GM21737 (cell line): Measurements from ENCODE around the gene CFAP157.

Experiments used
- ATAC-seq: cut with Tn5 transposase; IDR thresholded peaks from one replicate; pipeline ENCODE4 v1.9.1; 2021; ENCODE audit warnings: mild to moderate bottlenecking, moderate library complexity; ENCODE audit not compliant: unreplicated experiment

The CFAP157 gene

GRCh38 chr9:127692071-127692470, 14.7 kb upstream of the CFAP157 start:
- ATAC-seq: no peak

DNA sequence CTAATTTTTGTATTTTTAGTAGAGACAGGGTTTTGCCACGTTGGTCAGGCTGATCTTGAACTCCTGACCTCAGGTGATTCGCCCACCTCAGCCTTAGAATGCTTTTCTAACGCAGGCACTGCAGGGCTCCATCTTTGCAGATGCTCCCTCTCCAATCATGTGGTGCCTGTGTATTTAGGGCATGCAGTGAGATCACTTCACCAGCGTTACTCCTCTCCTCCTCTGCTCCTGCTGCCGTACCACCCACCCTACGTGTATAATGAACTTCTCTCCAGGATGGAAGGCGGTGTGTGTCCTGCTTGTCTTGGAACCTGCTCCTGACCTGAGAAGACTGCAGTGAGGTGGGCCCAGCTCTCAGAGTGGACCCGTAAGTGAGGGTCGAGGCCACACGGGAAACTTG, 13.6 kb upstream of the CFAP157 start:
- no peak for ATAC-seq

GRCh38 chr9:127693697-127694096, 13.1 kb upstream of the CFAP157 start:
- ATAC-seq: no peak

GRCh38 chr9:127694890-127695720, 11.7 kb upstream of the CFAP157 start:
- ATAC-seq: no peak

GRCh38 chr9:127697575-127697974, 9.2 kb upstream of the CFAP157 start:
- ATAC-seq: no peak

GRCh38 chr9:127698386-127698785, 8.4 kb upstream of the CFAP157 start:
- no peak for ATAC-seq

DNA sequence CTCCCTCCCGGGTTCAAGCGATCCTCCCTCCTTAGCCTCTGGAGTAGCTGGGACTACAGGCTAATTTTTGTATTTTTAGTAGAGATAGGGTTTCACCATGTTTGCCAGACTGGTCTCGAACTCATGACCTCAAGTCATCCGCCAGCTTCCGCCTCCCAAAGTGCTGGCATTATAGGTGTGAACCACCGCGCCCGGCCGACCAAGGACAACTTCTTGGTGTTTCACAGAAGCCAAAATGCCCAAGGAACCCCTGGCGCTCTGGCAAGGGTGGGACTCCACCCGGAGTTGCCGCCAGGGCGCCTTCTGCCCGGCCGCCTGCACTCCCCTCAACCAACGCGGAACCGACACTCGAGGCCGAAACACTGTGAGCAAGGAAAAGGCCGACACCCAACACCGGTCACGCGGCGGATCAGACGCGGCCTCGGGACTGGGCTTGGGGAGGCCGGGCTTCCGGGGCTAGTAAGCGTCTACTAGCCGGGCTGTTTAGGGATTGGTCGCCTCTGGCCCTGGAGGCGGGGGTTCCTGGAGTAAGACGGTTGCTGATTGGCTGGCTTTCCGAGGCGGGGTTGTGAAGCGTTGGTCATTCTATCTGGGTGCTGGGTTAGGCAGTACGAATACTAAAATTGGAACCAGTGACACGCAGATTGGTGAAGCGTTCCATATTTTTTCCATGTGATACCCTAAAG, 7.7 kb upstream of the CFAP157 start:
- peak; percentile 89 for ATAC-seq

DNA sequence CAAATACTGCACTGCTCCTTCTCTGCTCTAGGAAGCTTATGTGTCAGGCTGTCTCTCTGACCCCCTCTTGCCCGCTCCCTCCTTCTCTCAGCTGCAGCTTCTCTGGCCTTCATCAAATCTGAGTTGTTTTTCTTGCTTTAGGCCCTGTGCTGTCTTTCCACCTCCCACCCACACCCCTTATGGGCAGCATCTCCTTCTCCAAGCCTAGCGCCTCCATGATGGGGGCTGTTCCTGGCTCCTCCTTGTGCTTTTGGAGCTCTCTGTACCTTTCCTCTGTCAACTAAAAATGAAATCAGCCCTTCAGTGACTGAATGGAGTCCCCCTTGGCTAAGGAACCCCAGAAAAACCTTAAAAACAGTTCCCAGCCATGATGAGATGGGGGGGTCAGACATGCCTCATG, 6.6 kb upstream of the CFAP157 start:
- ATAC-seq: no peak

- no peak for ATAC-seq
Measured at GRCh38 chr9:127700594-127701255, 6.1 kb upstream of the CFAP157 start.

GRCh38 chr9:127703289-127703946, 3.4 kb upstream of the CFAP157 start:
- no peak for ATAC-seq

DNA sequence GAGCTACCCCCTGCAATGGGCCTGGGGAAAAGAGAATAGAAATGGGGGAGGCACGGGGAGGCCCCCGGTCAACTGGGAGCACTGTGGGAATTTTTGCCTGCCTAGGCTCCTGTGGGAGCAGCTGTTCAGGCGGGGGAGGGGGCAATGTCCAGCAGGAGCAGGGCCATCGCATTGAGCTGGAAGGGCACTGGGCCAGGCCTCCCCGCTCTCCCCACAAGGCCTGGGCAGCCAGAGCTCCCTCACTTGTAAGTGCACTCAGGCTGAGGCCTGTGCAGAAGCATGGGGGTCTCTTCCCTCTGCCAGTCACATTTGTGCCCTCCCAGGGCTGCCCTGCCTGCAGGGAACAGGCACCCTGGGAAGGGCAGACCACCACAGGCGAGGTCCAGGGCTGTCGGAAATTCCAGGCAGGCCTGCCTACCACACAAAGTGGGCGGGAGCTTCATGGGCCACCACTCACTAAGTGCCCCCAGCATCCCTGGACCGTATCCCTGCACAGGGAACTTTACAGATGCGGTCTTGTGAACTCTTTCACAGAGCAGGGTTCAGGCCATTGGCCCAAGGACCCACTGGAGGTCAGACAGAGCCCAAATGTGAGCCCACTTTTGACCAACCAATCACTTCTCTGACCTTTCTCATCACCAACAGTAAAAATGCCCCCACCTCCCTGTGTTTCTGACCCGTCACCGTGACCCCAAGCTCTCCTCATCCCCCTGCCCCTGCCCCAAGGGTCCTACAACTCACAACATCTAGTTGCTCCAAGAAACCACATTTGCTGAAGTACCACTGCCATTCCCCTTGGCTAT, 1.0 kb upstream of the CFAP157 start:
- no peak for ATAC-seq

GRCh38 chr9:127707766-127708165, 978 bp downstream of the CFAP157 start:
- no peak for ATAC-seq

DNA sequence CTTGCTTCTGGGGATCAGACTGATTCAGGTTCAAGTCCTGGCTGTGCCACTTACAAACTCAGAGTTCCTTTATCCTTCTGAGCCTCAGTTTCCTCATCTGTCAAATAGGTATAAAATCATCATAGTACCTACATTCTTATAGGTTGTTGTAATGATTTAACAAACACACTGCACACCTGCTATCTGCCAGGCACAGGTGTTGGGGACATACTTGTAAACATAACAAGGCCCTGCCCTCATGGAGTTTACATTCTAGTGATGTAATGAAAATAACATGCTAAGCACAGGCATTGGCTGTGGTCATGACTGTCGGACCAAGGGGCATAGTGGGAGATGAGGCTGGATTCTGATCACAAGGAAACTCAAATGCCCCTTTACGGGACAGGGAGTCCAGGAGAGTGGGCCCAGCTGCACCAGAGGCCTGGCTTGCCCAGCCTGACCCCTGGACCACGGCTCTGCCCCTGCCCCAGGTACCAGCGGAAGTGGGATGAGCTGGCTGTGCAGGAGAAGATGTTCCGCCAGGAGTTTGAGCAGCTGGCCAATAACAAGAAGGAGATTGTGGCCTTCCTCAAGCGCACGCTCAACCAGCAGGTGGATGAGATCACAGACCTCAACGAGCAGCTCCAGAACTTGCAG, 2.3 kb downstream of the CFAP157 start:
- ATAC-seq: no peak

DNA sequence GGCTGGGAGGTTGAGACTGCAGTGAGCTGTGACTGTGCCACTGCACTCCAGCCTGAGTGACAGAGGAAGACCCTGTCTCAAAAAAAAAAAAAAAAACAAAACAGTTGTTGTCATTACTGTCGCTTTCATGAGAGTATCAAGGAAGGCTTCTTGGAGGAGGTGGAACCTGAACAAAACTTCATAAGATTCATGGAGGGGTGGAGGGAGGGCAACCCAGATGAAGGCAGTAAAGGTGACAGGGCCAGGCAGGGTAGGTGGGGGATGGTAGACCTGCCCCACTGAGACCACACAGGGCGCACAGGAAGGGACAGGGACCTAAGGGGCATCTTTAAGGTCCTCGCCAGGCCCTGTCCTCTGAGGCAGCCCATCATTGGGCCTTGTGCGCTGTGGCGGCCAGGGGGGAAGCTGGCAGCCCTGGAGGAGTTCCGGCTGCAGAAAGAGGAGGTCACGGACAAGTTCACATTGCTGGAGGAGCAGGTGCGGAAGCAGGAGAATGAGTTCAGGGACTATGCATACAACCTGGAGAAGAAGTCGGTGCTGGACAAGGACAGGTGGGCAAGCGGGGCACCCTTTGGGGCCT, 3.5 kb downstream of the CFAP157 start:
- ATAC-seq: no peak

GRCh38 chr9:127711226-127711701, 4.5 kb downstream of the CFAP157 start:
- no peak for ATAC-seq

- no peak for ATAC-seq
Measured at GRCh38 chr9:127711831-127712274, 5.1 kb downstream of the CFAP157 start.

- no peak for ATAC-seq
Measured at GRCh38 chr9:127712371-127712770, 5.6 kb downstream of the CFAP157 start.

DNA sequence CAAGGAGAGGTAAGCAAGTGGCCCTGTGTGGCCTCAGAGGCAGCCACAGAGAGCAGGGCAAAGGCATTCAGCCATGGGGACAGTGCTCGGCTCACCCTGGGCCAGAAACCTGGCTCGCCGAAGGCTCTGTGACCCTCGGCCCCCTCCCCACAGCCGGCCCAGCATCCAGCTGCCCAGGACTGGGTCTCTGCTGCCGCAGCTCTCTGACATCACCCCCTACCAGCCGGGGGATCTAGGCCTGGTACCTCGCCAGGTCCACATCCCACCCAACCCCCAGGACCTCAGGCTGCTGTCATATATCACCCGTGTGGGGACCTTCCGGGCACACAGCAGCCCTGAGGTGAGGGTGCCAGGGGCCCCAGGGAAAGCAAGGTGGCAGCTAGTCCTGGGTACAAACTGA, 6.1 kb downstream of the CFAP157 start:
- ATAC-seq: no peak

DNA sequence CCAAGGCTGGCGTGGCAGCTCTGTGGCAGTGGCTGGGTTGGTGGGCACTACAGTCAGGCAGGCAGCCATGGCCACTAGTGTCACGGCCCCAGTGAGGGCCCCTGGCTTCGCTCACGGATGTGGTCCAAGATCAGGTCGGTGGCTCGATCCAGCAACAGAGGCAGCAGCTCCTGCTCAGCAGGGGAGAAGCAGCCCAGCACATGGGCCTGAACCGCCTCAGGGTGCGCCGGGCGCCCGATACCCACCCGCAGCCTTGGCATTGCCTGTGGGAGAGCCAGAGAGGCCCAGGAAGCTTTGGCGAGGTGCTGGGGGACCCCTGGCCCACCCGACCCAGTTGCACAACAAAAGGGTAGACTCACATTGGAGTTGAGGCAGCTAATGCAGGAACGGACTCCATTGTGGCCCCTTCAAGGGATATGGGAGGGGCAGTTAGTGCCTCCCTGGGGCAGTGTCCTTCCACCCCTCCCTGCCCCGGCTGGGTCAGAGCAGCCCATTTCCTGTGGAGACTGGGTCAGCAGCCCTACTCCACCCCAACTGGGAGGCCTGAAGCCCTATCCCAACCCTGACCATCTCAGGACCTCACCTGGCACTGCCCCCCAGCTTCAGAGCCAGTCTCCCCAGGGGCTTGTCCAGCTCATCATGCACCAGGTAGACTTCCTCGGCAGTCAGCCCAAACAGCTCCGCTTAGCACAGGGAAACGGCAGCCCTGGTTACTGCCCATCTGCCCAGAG, 7.4 kb downstream of the CFAP157 start:
- no peak for ATAC-seq
